SH-SY5Y (cell line): Measurements from ENCODE around the gene PRG2.

ENCODE experiments used
- GATA2 ChIP-seq: IDR thresholded peaks from 2 replicates; pipeline ENCODE4 v1.6.1; 2011; ENCODE audit warnings: mild to moderate bottlenecking, low read depth, low read length
- GATA3 ChIP-seq: IDR thresholded peaks from 2 replicates; pipeline ENCODE4 v1.6.1; 2011; ENCODE audit warnings: low read depth, mild to moderate bottlenecking, low read length, moderate library complexity

GRCh38 chr11:57359396-57359795, 31.1 kb downstream of the PRG2 start:
- TF ChIP-seq GATA3 (no peak), GATA2 (no peak)
